ENCODE measurements around the gene THAP3. TPM values are rescaled to one million over a fixed set of nuclear protein-coding genes. Genes with fewer than 3 reads are reported as not detected.

The THAP3 gene
- total and polyA plus RNA-seq, 2 of the 4 experiments (the other 2 are of a cell fraction): 14.2 to 14.9 TPM

- no peak overlapping the region for H3K14ac ChIP-seq (replicated peaks; ENCODE audit: low read depth, low read length)
- H2BK120ac ChIP-seq (ENCODE audit: low read depth, low read length): no peak overlapping the region
- ChIA-PET CTCF (no interaction called here), POLR2A (ENCODE audit: unreplicated experiment) (no interaction called here)
- no peak overlapping the region for H2AFZ ChIP-seq (replicated peaks; ENCODE audit: low read length, poor library complexity)
- H3K27me3 ChIP-seq (ENCODE audit: control insufficient read depth, insufficient read depth, low read length): no peaks in the 10 kb centered on the region
- intact Hi-C loops (cut with micrococcal nuclease) (no loop called here), dilution Hi-C loops (cut with HindIII; ENCODE audit: low sequenced_read_pairs, unreplicated experiment) (no loop called here), in situ Hi-C loops (cut with MboI; ENCODE audit: low sequenced_read_pairs) (no loop called here)
- H3K18ac ChIP-seq (ENCODE audit: low read depth, low read length): no peak overlapping the region
- no peaks in the 10 kb centered on the region for H3K9me3 ChIP-seq (ENCODE audit: control insufficient read depth, insufficient read depth, low read length)
- no peak for DNase-seq
- WGBS, 2 experiments (ENCODE audit: extremely low coverage in 2 of 2, insufficient read length in 1 of 2): 98% methylated on average over 6 of the region's 7 CpGs; no CpG with 5 or more reads in 1 of the 2 experiments
- no peak for ATAC-seq (ENCODE audit: low read depth)
- H2BK15ac ChIP-seq (ENCODE audit: low read depth, low read length): no peak overlapping the region
- no peak for TF ChIP-seq MAZ (IDR thresholded peaks at IDR 0.05; ENCODE audit: borderline replicate concordance, low read depth, low read length)
- TF ChIP-seq SMC3 (IDR thresholded peaks at IDR 0.05; ENCODE audit: low read depth, low read length): no peak
- no peak for TF ChIP-seq MAFK (IDR thresholded peaks at IDR 0.05; ENCODE audit: low read depth, low read length)
- TF ChIP-seq USF2 (IDR thresholded peaks at IDR 0.05; ENCODE audit: low read depth, low read length): no peak
- no peak for TF ChIP-seq CTCF (conservative IDR thresholded peaks at IDR 0.05; ENCODE audit: low read depth, low read length)
- no peak for TF ChIP-seq RAD21 (IDR thresholded peaks at IDR 0.05; ENCODE audit: low read length)
- TF ChIP-seq FOS (IDR thresholded peaks at IDR 0.05; ENCODE audit: low read depth, low read length): no peak
- no peak for TF ChIP-seq BHLHE40 (IDR thresholded peaks at IDR 0.05; ENCODE audit: low read depth, low read length)
- no peak for TF ChIP-seq CHD1 (IDR thresholded peaks at IDR 0.05; ENCODE audit: low read depth, low read length)
- no peak for TF ChIP-seq POLR2A (IDR thresholded peaks at IDR 0.05; ENCODE audit: low read depth, low read length)
- TF ChIP-seq MXI1 (IDR thresholded peaks at IDR 0.05; ENCODE audit: borderline replicate concordance, low read depth, low read length): no peak
- BruUV-seq (replicated peaks): no TSS peak
- H2BK20ac ChIP-seq (ENCODE audit: low read depth, low read length): no peak overlapping the region
- peak overlapping the region; percentile 57 for H2AK9ac ChIP-seq (replicated peaks; ENCODE audit: low read depth, low read length, poor library complexity)
- no peak overlapping the region for H3K56ac ChIP-seq (ENCODE audit: extremely low read depth, insufficient read depth, low read length)
- H2BK5ac ChIP-seq (ENCODE audit: low read depth, low read length, poor library complexity, severe bottlenecking): no peak overlapping the region
- no peak overlapping the region for H4K8ac ChIP-seq (ENCODE audit: low read depth in 2 of 2, low read length in 2 of 2)
- no peak overlapping the region for H4K91ac ChIP-seq (ENCODE audit: insufficient read depth, low read depth, low read length)
- peaks cover 5 to 59% of the 10 kb centered on the region in 2 experiments; a peak in 3 of 4 replicates for H3K79me1 ChIP-seq (ENCODE audit: low read depth in 1 of 2, low read length in 2 of 2)
- no peak overlapping the region for H3K4me3 ChIP-seq (ENCODE audit: insufficient read depth, low read depth, low read length)
- H3K4ac ChIP-seq (ENCODE audit: low read depth, low read length): no peak overlapping the region
- H3K23ac ChIP-seq (ENCODE audit: low read depth, low read length): no peak overlapping the region
- peaks cover 73% of the 10 kb centered on the region for H3K36me3 ChIP-seq (ENCODE audit: control insufficient read depth, insufficient read depth, low read length)
- no peak overlapping the region for H3K9ac ChIP-seq (ENCODE audit: low read depth, low read length)
- H4K5ac ChIP-seq (ENCODE audit: low read depth, low read length): no peak overlapping the region
- H2AK5ac ChIP-seq (ENCODE audit: low read depth, low read length): no peak overlapping the region
- H3K27ac ChIP-seq (ENCODE audit: insufficient read depth, low read length): no peak overlapping the region
- H3K4me1 ChIP-seq (ENCODE audit: control insufficient read depth, insufficient read depth, low read length): no peaks in the 10 kb centered on the region
- peaks cover 64% of the 10 kb centered on the region for H4K20me1 ChIP-seq (ENCODE audit: insufficient read depth, low read length)
- no peaks in the 10 kb centered on the region for H3K9me1 ChIP-seq (ENCODE audit: insufficient read depth, low read length)
- no peak overlapping the region for H3K4me2 ChIP-seq (ENCODE audit: low read depth, low read length)
Observed at GRCh38 chr1:6590046-6590445, 34.6 kb upstream of the THAP3 start.
